Pancreas (tissue), 10 donors: ENCODE results near the gene TMOD2. TPM values are rescaled to one million over a fixed set of nuclear protein-coding genes. Genes with fewer than 3 reads are reported as not detected.

Experiments used
- ATAC-seq, 4 donors: fragments of 200-7000 bp; cut with Tn5 transposase; one replicate each; pipeline versions ENCODE4 v1.8.0 to v1.9.1; 2020; ENCODE audit warnings: mild to moderate bottlenecking in 4 of 4, moderate library complexity in 4 of 4
- DNase-seq, 6 donors: peaks; one replicate each; pipeline ENCODE4 v3.0.0-alpha.2; 2020
- FAIRE-seq: peaks from 2 replicates; lab custom pipeline; 2012; peaks lifted over from hg19 to GRCh38; lab: Jason Lieb, UNC
- H3K27ac ChIP-seq, 4 donors: fragments of 200-600 bp; sonication (generic); 1 replicate in 3 of 4; 2 replicates in 1 of 4; pipeline versions ENCODE4 v1.5.0 to v1.8.0; 2020
- H3K27me3 ChIP-seq, 4 donors: fragments of 200-600 bp; one replicate each; pipeline ENCODE4 v1.8.0; 2021
- H3K36me3 ChIP-seq, 3 donors: fragments of 200-600 bp; sonication (generic) in 1 of 3; one replicate each; pipeline versions ENCODE4 v1.5.0 to v1.8.0; 2020 to 2021
- H3K4me1 ChIP-seq, 3 donors: fragments of 200-600 bp; one replicate each; pipeline ENCODE4 v1.8.0; 2021
- H3K4me3 ChIP-seq, 4 donors: fragments of 200-600 bp; sonication (generic) in 2 of 4; one replicate each; pipeline versions ENCODE4 v1.5.0 to v1.8.0; 2020 to 2021
- H3K9me3 ChIP-seq, 4 donors: fragments of 200-600 bp; one replicate each; pipeline ENCODE4 v1.8.0; 2021
- WGBS, 2 donors: extraction: QIAGEN DNeasy Blood & Tissue Kit; methylation state at CpG; one replicate each; pipeline ENCODE4 v1.1.7; 2013; 5-methylcytosine and 5-hydroxymethylcytosine counted together
- intact Hi-C, 3 donors: fragments of 100-400 bp; cut with DNase I; formaldehyde crosslinking; loops; one replicate each; pipeline versions ENCODE4 v1.11.1 to v1.14.2; 2022
- polyA plus RNA-seq, 2 donors: library from polyadenylated mRNA; stranded (reverse); fragments of 200-250 nt; gene quantifications; one replicate each; pipeline ENCODE4 v1.2.3, GENCODE V29; 2013
- total RNA-seq, 6 donors: library from RNA; stranded (reverse); fragmentation: NEBNext Ultra II Directional in 4 of 6; extraction: Animal tissue kit (Norgen Biotek cat#: 25700) in 4 of 6; gene quantifications; one replicate each; pipeline versions ENCODE4 v1.2.1 to v1.2.4, GENCODE V29; 2021 to 2023
- TF ChIP-seq, protein P1 (sequence below), 4 donors: fragments of 200-600 bp; sonication (generic) in 3 of 4; IDR thresholded peaks; one replicate each; pipeline versions ENCODE4 v1.5.0 to v1.8.0; 2021; ENCODE audit warnings: antibody characterized with exemption in 4 of 4
- donor health status: healthy with polysubstance abuse.
- donor health status: DM: no; HTN: no; CAD: no; lungs with moderate emphysema.
- donor health status: DM: no; HTN: no; CAD: no.
- donor health status: control.
- donor health status: control.
- donor health status: Bipolar disorder and iron deficiency.
- donor health status: DM: yes; HTN: yes; CAD: no.
- donor health status: DM: no; HTN: no; CAD: no.
- donor health status: DM: no; HTN: no; CAD: no.
- donor health status: DM: yes; HTN: yes; CAD: no.

The TMOD2 gene
- total and polyA plus RNA-seq, 8 donors: 1.1 to 6.8 (median 3.3) TPM

GRCh38 chr15:51793521-51794305 lies 42.3 kb downstream of the TMOD2 start:
- Histone ChIP-seq H3K27me3 (no peaks in the 10 kb centered on the region), H3K4me1 (peaks cover 0 to 14% (median 11%) of the 10 kb centered on the region in 3 donors), H3K9me3 (no peaks in the 10 kb centered on the region), H3K4me3 (no peak overlapping the region), H3K36me3 (no peaks in the 10 kb centered on the region), H3K27ac (no peak overlapping the region)
- FAIRE-seq (no peak), DNase-seq (peak; percentile 24 to 71 (median 56)), ATAC-seq (peak in 3 of 4 donors; percentile 74 to 96 (median 92))
- intact Hi-C loops: no loop called here
- 43 to 47% methylated on average over 4 of the region's 4 CpGs for WGBS, 2 donors
- TF ChIP-seq, protein P1, sequence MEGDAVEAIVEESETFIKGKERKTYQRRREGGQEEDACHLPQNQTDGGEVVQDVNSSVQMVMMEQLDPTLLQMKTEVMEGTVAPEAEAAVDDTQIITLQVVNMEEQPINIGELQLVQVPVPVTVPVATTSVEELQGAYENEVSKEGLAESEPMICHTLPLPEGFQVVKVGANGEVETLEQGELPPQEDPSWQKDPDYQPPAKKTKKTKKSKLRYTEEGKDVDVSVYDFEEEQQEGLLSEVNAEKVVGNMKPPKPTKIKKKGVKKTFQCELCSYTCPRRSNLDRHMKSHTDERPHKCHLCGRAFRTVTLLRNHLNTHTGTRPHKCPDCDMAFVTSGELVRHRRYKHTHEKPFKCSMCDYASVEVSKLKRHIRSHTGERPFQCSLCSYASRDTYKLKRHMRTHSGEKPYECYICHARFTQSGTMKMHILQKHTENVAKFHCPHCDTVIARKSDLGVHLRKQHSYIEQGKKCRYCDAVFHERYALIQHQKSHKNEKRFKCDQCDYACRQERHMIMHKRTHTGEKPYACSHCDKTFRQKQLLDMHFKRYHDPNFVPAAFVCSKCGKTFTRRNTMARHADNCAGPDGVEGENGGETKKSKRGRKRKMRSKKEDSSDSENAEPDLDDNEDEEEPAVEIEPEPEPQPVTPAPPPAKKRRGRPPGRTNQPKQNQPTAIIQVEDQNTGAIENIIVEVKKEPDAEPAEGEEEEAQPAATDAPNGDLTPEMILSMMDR (IDR thresholded peaks at IDR 0.05): no peak

DNA sequence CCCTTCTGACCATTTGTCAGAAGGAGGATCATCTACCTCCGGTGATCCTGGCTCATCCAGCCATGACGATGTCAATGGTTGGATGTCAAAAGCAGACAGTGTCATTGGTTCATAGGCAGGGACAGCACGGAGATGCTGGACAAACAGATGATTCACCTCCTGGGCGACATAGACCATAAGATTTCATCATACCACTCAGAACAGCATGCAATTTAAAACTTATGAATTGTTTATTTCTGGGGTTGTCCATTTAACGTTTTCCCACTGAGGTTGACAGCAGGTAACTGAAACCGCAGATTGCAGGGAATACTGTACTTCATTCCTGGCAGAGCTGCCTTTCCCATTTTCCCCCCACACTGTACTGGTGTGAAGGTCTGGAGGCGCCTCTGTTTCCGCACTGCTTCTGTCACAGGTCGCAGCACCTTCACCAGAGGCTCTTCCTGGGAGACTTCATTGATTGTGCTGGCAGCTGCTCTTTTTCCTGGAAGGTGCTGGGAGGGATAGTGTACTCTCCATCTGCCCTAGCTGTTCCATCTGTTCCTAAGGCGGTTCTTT lies 45.5 kb downstream of the TMOD2 start:
- intact Hi-C loops: no loop called here
- peaks cover 0 to 14% (median 11%) of the 10 kb centered on the region in 3 donors for H3K4me1 ChIP-seq
- DNase-seq (peak in 1 of 6 donors; percentile 25), FAIRE-seq (no peak), ATAC-seq (peak; percentile 56 to 68 (median 60))
- no peaks in the 10 kb centered on the region for H3K36me3 ChIP-seq
- no peak overlapping the region for H3K27ac ChIP-seq
- TF ChIP-seq, protein P1 (IDR thresholded peaks at IDR 0.05): no peak
- WGBS, 2 donors: 51 to 52% methylated on average over 10 of the region's 10 CpGs
- no peaks in the 10 kb centered on the region for H3K9me3 ChIP-seq
- H3K4me3 ChIP-seq: no peak overlapping the region
- H3K27me3 ChIP-seq: no peaks in the 10 kb centered on the region

- H3K36me3 ChIP-seq: no peaks in the 10 kb centered on the region
- no peaks in the 10 kb centered on the region for H3K27me3 ChIP-seq
- TF ChIP-seq, protein P1 (IDR thresholded peaks at IDR 0.05): no peak
- WGBS, 2 donors: 73 to 79% methylated on average over 1 of the region's 1 CpG
- no peak overlapping the region for H3K27ac ChIP-seq
- no peak for DNase-seq
- intact Hi-C loops: no loop called here
- H3K4me1 ChIP-seq: peaks cover 0 to 10% (median 6%) of the 10 kb centered on the region in 3 donors
- ATAC-seq: no peak
- FAIRE-seq: no peak
- H3K9me3 ChIP-seq: no peaks in the 10 kb centered on the region
- H3K4me3 ChIP-seq: no peak overlapping the region
Observed at GRCh38 chr15:51798281-51798680, 46.9 kb downstream of the TMOD2 start.

DNA sequence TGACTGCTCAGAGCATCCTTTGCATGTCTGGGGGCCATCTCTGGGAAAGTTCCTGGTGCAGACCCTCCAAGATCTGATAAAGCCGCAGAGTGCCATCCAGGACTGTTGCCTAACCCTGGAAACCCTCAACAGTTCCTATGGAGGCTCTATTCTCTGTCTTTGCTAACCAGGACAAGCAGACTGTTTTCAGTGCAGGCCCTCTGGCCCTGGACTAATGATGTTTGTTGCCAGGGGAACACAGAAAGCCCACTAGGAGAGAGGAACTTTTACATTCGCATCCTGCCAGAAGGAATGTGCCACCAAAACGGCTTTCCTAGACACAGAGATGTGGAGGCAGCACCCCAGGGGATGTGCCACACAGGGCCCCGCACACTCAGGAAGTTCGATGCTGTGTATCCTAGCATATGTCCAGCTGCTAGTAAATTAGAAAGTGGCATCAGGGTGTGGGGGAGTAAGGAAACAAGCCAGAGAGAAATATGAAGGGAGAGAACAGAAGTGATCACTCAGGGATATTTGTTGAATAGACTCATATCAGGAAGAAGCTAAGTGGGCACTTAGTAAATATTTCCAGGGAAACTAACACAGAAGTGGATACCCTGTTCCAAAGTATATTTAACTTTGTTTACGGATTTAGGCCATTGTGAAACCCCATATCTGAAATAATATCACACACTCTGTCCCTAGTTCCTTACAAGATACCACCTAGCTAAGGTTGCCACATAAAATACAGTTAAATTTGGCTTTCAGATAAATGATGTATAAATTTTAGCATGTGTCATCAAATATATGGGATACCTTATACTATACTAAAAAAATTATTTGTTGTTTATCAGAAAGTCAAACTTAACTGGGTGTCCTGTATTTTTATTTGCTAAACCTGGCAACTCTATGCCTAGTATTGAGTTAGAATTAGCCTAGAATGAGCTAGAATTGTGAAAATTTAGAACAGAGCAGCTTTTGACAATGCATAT lies 48.2 kb downstream of the TMOD2 start:
- no peak overlapping the region for H3K27ac ChIP-seq
- no peaks in the 10 kb centered on the region for H3K27me3 ChIP-seq
- H3K9me3 ChIP-seq: no peaks in the 10 kb centered on the region
- no peaks in the 10 kb centered on the region for H3K36me3 ChIP-seq
- DNase-seq (no peak), FAIRE-seq (no peak), ATAC-seq (no peak)
- TF ChIP-seq, protein P1 (IDR thresholded peaks at IDR 0.05): no peak
- WGBS, 2 donors: 74 to 84% methylated on average over 6 of the region's 6 CpGs
- peaks cover 0 to 4% (median 0%) of the 10 kb centered on the region in 3 donors for H3K4me1 ChIP-seq
- no peak overlapping the region for H3K4me3 ChIP-seq
- intact Hi-C loops: no loop called here
